GM18951 (cell line): ENCODE data around the gene HM13.
"Not testable (repeated sequence)": the region's sequence is repeated elsewhere in the genome, so short reads cannot be mapped to it uniquely, and the experiment has no call there.

Experiments
- POLR2A ChIP-seq: IDR thresholded peaks from 4 replicates; pipeline ENCODE4 v1.6.1; 2011; ENCODE audit warnings: mild to moderate bottlenecking; ENCODE audit not compliant: insufficient read length, insufficient read depth; ENCODE audit errors: extremely low read depth
- in situ Hi-C: fragments of 300-500 bp; cut with MboI; formaldehyde crosslinking; loops from one replicate; pipeline ENCODE4 v1.12.0; 2022; ENCODE audit warnings: low sequenced_read_pairs, mixed read lengths, inconsistent platforms; ENCODE audit not compliant: unreplicated experiment

HM13 gene

GRCh38 chr20:31569163-31570020 lies 55.1 kb downstream of the HM13 start:
- TF ChIP-seq POLR2A = no peak
- in situ Hi-C loops = no loop called here

GRCh38 chr20:31570021-31570463 lies 55.8 kb downstream of the HM13 start:
- no peak for TF ChIP-seq POLR2A
- in situ Hi-C loops = no loop called here

GRCh38 chr20:31570735-31571617 lies 56.7 kb downstream of the HM13 start:
- in situ Hi-C loops = no loop called here
- TF ChIP-seq POLR2A = no peak

GRCh38 chr20:31572042-31572700 lies 57.9 kb downstream of the HM13 start:
- in situ Hi-C loops = no loop called here
- no peak for TF ChIP-seq POLR2A

GRCh38 chr20:31572701-31573554 lies 58.7 kb downstream of the HM13 start:
- peak; percentile 85 for TF ChIP-seq POLR2A
- in situ Hi-C loops = no loop called here

GRCh38 chr20:31573555-31574321 lies 59.5 kb downstream of the HM13 start:
- in situ Hi-C loops = no loop called here
- no peak for TF ChIP-seq POLR2A

- in situ Hi-C loops = not testable (repeated sequence)
Observed at GRCh38 chr20:31574986-31575385, 60.7 kb downstream of the HM13 start.

- in situ Hi-C loops = no loop called here
- no peak for TF ChIP-seq POLR2A
Observed at GRCh38 chr20:31576751-31577150, 62.5 kb downstream of the HM13 start.

GRCh38 chr20:31577194-31577593 lies 63.0 kb downstream of the HM13 start:
- in situ Hi-C loops = no loop called here
- no peak for TF ChIP-seq POLR2A

- TF ChIP-seq POLR2A = no peak
- in situ Hi-C loops = no loop called here
Observed at GRCh38 chr20:31578448-31579138, 64.4 kb downstream of the HM13 start.

- in situ Hi-C loops = no loop called here
- no peak for TF ChIP-seq POLR2A
Observed at GRCh38 chr20:31579245-31579644, 65.0 kb downstream of the HM13 start.

- in situ Hi-C loops = not testable (repeated sequence)
Observed at GRCh38 chr20:31579941-31580651, 65.9 kb downstream of the HM13 start.
